Measurements from ENCODE around the gene HDAC1.

DNA sequence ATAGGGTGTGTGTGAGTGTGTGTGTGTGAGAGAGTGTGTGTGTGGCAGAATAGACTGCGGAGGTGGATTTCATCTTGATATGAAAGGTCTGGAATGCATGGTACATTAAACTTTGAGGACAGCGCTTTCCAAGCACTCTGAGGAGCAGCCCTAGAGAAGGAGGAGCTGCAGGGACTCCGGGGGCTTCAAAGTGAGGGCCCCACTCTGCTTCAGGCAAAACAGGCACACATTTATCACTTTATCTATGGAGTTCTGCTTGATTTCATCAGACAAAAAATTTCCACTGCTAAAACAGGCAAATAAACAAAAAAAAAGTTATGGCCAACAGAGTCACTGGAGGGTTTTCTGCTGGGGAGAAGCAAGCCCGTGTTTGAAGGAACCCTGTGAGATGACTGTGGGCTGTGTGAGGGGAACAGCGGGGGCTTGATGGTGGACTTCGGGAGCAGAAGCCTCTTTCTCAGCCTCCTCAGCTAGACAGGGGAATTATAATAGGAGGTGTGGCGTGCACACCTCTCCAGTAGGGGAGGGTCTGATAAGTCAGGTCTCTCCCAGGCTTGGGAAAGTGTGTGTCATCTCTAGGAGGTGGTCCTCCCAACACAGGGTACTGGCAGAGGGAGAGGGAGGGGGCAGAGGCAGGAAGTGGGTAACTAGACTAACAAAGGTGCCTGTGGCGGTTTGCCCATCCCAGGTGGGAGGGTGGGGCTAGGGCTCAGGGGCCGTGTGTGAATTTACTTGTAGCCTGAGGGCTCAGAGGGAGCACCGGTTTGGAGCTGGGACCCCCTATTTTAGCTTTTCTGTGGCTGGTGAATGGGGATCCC lies 18.3 kb upstream of the HDAC1 start:
- TF ChIP-seq SUZ12 (IDR thresholded peaks at IDR 0.05; ENCODE audit: extremely low read depth, insufficient read depth, insufficient read length) (no peak), ZNF274 (IDR thresholded peaks at IDR 0.05; ENCODE audit: low read depth, low read length) (no peak), YY1 (IDR thresholded peaks at IDR 0.05; ENCODE audit: insufficient read depth, insufficient read length) (no peak)

All from NT2/D1 (cell line).